HT-29 (cell line): ENCODE data around the gene MAGEA9. TPM values are rescaled to one million over a fixed set of nuclear protein-coding genes. Genes with fewer than 3 reads are reported as not detected.
"Not testable (repeated sequence)": the region's sequence is repeated elsewhere in the genome, so short reads cannot be mapped to it uniquely, and the experiment has no call there.

Experiments used
- DNase-seq: peaks from one replicate; pipeline ENCODE4 v3.0.0-alpha.2; 2015; ENCODE audit warnings: low spot score
- total RNA-seq: library from RNA; depleted of rRNA; stranded (reverse); fragments of >200 nt; shearing (Covaris generic); gene quantifications from 2 replicates; pipeline ENCODE4 v1.2.3, GENCODE V29; 2014; rRNA removed

The MAGEA9 gene
- total RNA-seq, result not detected in 2 replicates

DNA sequence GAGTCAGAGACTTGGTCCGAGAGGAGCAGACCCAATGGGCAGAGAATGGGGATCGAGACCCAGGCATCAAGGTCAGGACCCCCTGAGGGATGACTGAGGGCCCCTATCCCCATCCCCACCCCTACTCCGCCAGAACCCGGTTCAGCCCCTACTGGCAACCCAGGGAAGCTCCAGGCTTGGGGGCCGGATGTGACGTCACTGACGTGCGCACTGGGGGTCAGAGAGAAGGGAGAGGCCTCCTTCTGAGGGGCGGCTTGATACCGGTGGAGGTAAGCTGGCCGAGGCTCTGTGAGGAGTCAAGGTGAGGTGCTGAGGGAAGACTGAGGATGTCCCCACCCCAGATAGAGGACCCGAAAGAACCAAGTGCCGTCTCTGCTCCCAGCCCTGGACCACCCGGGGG, at the start of gene MAGEA9:
TSS of gene MAGEA9 (plus strand) at position 204 of the 400 bp plus-strand sequence. CDS start 4,281 bp downstream, outside the sequence.
- DNase-seq, result not testable (repeated sequence)

- DNase-seq, result not testable (repeated sequence)
These were observed 39.5 kb upstream of the MAGEA9 start for GRCh38 chrX:149742269-149742668.

DNA sequence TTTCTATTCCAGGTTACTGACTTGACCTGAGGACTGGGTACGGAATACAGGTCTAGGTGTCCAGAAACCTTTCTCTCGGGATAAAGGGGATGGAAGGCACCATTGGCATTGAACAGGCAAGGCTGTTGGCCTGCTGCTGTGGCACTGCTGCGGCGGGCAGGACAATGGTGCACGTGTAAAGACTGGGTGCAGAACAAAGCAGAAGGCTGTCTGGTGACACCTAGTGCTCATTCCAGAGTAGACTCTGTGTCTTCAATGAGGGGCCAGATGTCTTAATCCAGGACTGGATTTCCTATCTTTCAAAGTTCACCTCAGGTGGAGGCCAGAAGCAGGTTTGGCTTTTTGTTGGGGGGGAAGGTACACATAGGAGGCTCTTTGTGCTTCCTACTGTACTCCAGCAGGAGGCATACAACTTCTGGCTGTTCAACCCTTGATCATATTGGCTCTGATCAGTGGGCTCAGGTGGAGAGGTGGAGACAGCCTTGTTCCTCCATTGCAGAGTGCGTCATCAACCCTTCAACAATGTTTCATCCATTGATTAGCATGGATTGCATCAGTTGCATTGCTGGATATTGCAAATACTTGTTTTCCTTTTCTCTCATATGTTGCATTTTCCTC, 35.2 kb upstream of the MAGEA9 start:
- DNase-seq, result not testable (repeated sequence)

- DNase-seq, result no peak
These were observed 24.3 kb upstream of the MAGEA9 start for GRCh38 chrX:149757206-149758067.

DNA sequence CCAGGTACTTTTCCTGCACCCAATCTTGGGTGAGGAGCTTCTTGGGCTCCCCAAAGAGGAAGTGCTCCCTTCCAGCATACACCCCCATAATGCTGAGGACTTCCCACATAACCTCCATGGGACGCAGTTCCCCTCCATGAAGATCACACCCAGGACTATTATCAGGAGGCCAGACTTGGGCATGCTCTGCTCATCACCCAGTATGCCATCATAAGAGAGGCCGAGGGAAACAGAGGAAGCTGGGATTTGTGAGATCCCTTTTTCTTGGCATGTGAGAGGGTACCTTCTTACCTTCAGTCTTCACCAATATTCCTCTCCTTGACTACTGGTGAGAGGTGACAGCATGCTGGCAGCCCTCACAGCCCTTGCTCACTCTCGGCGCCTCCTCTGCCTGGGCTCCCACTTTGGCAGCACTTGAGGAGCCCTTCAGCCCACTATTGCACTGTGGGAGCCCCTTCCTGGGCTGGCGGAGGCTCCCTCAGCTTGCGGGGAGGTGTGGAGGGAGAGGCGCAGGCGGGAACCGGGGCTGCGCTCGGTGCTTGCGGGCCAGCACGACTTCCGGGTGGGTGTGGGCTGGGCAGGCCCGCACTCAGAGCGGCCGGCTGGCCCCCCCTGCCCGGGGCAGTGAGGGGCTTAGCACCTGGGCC, 23.5 kb upstream of the MAGEA9 start:
- DNase-seq, result no peak

DNA sequence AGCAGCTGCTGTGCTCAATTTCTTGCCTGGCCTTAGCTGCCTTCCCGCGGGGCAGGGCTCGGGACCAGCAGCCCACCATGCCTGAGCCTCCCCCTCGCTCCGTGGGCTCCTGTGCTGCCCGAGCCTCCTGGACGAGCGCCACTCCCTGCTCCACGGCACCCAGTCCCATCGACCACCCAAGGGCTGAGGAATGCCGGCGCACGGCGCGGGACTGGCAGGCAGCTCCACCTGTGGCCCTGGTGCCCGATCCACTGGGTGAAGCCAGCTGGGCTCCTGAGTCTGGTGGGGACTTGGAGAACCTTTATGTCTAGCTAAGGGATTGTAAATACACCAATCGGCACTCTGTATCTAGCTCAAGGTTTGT, 23.0 kb upstream of the MAGEA9 start:
- not testable (repeated sequence) for DNase-seq

DNA sequence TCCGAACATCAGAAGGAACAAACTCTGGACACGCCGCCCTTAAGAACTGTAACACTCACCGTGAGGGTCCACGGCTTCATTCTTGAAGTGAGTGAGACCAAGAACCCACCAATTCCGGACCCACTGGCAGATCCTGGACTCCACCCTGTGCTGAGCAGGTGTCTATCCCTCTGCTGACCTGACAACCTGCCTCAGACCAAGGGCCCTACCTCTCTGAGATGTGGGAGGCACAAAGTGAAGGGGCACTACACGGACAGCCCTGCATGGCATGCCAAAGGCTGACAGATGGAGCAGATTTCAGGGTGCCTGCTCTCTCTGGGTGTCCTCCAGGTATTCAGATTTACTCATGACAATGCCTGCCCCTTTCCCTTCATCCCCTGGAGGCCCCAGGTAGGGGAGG, 21.9 kb upstream of the MAGEA9 start:
- no peak for DNase-seq

- DNase-seq, result no peak
These were observed 20.8 kb upstream of the MAGEA9 start for GRCh38 chrX:149760965-149761364.

GRCh38 chrX:149761858-149762674, 19.7 kb upstream of the MAGEA9 start:
- not testable (repeated sequence) for DNase-seq

- no peak for DNase-seq
These were observed 18.8 kb upstream of the MAGEA9 start for GRCh38 chrX:149762696-149763614.

DNA sequence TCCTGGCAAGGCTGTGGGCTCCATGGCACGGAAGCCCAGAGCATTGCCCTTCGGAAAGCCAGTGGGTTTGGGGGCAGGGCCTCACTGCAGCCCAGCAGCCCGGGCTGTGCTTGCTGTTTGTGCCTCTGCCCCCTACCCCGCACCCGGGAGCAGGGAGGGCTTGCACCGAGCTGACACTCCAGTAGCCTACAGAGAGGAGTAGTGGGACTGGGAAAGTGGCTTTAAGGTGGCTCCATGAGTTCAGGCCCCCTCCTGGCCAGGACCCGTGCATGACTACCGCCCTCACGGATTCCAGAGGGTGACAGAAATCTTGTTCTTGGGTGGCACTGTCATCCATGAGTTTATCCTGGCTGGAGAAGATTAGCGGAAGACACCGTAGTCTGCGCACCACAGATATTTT, 11.4 kb upstream of the MAGEA9 start:
- not testable (repeated sequence) for DNase-seq

DNA sequence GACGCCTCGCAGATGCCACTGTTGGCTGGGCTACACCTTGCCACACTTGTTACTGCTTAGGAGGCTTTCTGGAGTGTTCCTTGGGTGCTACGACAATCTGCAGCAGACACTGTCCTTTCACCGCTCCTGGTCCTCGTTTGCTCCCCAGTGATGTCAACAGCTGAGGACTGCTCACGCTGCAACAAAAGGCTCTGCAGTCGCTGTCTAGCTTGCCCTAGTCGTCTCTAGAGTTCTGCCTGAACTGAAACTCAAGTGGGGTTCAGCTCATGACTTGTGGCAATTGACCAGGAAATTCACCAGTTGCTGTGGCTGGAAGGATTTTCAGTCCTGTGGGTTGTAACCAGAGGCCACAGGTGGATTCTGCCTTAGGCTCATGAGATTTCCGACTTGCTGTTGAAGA, 8.7 kb upstream of the MAGEA9 start:
- DNase-seq, result not testable (repeated sequence)

DNA sequence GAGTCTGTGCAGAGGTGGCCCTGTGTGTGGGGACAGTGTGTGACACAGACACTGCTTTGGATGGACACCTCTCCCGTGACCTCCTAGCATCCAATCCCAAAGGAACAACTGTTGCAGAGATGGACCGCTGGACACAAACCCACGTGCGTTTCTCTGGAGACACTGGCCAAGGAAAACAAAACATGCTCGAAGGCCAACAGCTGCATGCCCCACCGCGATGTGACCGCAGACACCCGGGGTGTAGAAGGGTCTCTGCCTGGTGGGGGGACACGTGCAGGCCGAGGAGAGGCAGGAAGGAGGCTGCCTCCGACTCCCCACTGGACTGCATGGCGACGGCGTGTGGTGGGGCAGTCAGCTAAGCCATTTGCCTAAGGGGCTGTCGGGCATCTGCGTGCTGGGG, 8.0 kb upstream of the MAGEA9 start, which contains the start of gene HSFX1:
TSS of gene HSFX1 (plus strand) at position 301 of the 400 bp plus-strand sequence. CDS start 614 bp downstream, outside the sequence.
- not testable (repeated sequence) for DNase-seq

GRCh38 chrX:149777999-149778398, 3.7 kb upstream of the MAGEA9 start:
- not testable (repeated sequence) for DNase-seq

DNA sequence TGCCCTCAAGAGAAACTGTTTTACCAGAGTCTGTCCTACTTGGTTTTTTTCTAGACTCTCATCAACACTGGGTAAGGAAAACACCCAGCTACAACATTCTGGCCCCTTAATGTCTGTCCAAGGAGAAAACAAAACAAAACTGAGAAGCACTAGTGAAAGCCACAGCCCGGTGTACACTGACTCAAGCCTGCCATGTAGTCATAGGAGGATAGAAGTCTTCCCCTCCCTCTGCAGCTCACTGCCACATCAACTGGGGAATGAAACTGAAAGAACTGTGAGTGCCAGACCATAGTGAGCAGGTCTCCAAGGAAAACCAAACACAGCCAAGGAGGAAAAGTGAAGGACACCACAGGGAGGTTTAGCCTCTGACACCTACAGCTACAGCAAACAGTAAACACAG, 13.8 kb downstream of the MAGEA9 start:
- DNase-seq, result not testable (repeated sequence)

- DNase-seq, result no peak
These were observed 17.5 kb downstream of the MAGEA9 start for GRCh38 chrX:149799095-149799714.

GRCh38 chrX:149799938-149800337, 18.2 kb downstream of the MAGEA9 start:
- no peak for DNase-seq

- DNase-seq, result no peak
These were observed 21.8 kb downstream of the MAGEA9 start for GRCh38 chrX:149803458-149804062.

- DNase-seq, result no peak
These were observed 22.4 kb downstream of the MAGEA9 start for GRCh38 chrX:149804102-149804501.
